K562 (cell line): ENCODE results near the gene FBXO48. TPM values are rescaled to one million over a fixed set of nuclear protein-coding genes. Genes with fewer than 3 reads are reported as not detected.

Experiments used
- GATA2 ChIP-seq: sonication (generic); formaldehyde crosslinking; IDR thresholded peaks from 2 replicates; pipeline ENCODE4 v1.4.0; 2020; ENCODE audit warnings: mild to moderate bottlenecking, missing genetic modification reagents
- SRF ChIP-seq, 2 experiments: fragments of 250-450, 450-650 bp in 1 of 2; sonication (Bioruptor Pico) in 1 of 2; sonication (generic) in 1 of 2; formaldehyde crosslinking; IDR thresholded peaks; 2 replicates each; pipeline versions ENCODE4 v1.5.0 to v1.5.1; 2020 to 2022; ENCODE audit warnings: mild to moderate bottlenecking in 1 of 2, missing genetic modification reagents in 1 of 2
- ZBTB1 ChIP-seq: sonication (generic); formaldehyde crosslinking; IDR thresholded peaks from 2 replicates; pipeline ENCODE4 v1.8.1; 2023; ENCODE audit warnings: missing genetic modification reagents, low read depth, mild to moderate bottlenecking, borderline replicate concordance
- polyA plus RNA-seq, 8 experiments: library from polyadenylated mRNA; depleted of rRNA in 4 of 8; stranded (reverse) in 5 of 8; unstranded in 3 of 8; fragments of >200 nt; fragmentation: Nextera tagmentation in 2 of 8; fragmentation: Illumina TruSeq in 1 of 8; extraction: Ambion mirVana in 2 of 8; extraction: Trizol in 1 of 8; gene quantifications; 2 replicates each; pipeline versions ENCODE4 v1.2.1 to v1.2.3, GENCODE V29; 2011 to 2014; ENCODE audit warnings: inconsistent platforms in 1 of 8, missing spikeins in 1 of 8
- total RNA-seq, 7 experiments: library from RNA; depleted of rRNA in 6 of 7; stranded (reverse); fragments of >200 nt in 6 of 7; fragmentation: Illumina TruSeq in 2 of 7; extraction: Trizol in 2 of 7; gene quantifications; 2 replicates each; pipeline versions ENCODE4 v1.2.1 to v1.2.3, GENCODE V29; 2011 to 2021; ENCODE audit warnings: low replicate concordance in 1 of 7
- TF ChIP-seq, protein P1 (sequence below): fragments of 450-650 bp; IDR thresholded peaks from 2 replicates; pipeline ENCODE4 v1.7.0; 2016; ENCODE audit warnings: borderline replicate concordance
- TF ChIP-seq, protein P2 (sequence below), 2 experiments: IDR thresholded peaks; 2 replicates each; pipeline ENCODE4 v1.6.1; 2012; ENCODE audit warnings: improper control_type of control experiment in 2 of 2, low read depth in 2 of 2, low read length in 2 of 2, borderline replicate concordance in 1 of 2
- TF ChIP-seq, protein P3 (sequence below): fragments of 450-650 bp; IDR thresholded peaks from 2 replicates; pipeline ENCODE4 v1.6.1; 2016; ENCODE audit warnings: mild to moderate bottlenecking, moderate library complexity

Gene FBXO48
- total and polyA plus RNA-seq, 9 of the 15 experiments (the other 6 are each of a cell fraction or from before 2014, with no cell fraction given) = 0.36 to 1.8 (median 0.73) TPM

DNA sequence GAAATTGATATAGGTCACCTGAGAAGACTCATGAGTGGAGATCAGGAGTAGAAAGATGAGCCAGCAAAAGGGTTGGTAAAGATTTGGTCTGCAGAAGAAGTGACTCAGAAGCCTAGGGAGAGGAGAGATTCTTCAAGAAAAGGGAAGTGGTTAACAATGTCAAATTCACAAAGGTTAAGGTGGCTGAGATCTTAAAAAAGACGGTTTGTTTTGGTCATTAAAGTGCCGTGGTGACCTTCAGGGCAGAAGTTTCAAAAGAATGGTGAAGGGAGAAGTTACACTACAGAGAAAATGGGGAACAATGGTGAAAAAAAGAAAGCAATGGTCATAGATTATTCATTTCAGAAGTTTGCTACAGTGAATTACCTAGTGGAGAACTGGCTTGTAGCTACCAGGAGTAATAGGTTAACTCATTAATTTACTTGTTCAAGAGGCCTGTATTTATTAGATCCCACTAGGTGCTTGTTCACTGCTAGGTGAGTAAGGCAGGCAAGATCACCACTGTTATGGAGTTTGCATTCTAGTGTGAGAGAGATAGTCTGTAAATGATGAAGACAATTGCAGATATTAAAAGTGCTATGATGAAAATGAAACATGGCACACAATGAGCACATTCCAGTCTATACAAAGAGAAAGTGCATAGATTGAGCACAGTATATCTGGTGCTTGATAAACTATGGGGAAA lies 43.0 kb downstream of the FBXO48 start (continued):
- TF ChIP-seq ZBTB1 (no peak), GATA2 (CRISPR knock-in tag) (no peak), SRF (CRISPR knock-in tag; IDR thresholded peaks at IDR 0.05) (no peak)
- TF ChIP-seq, protein P1, sequence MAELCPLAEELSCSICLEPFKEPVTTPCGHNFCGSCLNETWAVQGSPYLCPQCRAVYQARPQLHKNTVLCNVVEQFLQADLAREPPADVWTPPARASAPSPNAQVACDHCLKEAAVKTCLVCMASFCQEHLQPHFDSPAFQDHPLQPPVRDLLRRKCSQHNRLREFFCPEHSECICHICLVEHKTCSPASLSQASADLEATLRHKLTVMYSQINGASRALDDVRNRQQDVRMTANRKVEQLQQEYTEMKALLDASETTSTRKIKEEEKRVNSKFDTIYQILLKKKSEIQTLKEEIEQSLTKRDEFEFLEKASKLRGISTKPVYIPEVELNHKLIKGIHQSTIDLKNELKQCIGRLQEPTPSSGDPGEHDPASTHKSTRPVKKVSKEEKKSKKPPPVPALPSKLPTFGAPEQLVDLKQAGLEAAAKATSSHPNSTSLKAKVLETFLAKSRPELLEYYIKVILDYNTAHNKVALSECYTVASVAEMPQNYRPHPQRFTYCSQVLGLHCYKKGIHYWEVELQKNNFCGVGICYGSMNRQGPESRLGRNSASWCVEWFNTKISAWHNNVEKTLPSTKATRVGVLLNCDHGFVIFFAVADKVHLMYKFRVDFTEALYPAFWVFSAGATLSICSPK = no peak
- TF ChIP-seq, protein P2, sequence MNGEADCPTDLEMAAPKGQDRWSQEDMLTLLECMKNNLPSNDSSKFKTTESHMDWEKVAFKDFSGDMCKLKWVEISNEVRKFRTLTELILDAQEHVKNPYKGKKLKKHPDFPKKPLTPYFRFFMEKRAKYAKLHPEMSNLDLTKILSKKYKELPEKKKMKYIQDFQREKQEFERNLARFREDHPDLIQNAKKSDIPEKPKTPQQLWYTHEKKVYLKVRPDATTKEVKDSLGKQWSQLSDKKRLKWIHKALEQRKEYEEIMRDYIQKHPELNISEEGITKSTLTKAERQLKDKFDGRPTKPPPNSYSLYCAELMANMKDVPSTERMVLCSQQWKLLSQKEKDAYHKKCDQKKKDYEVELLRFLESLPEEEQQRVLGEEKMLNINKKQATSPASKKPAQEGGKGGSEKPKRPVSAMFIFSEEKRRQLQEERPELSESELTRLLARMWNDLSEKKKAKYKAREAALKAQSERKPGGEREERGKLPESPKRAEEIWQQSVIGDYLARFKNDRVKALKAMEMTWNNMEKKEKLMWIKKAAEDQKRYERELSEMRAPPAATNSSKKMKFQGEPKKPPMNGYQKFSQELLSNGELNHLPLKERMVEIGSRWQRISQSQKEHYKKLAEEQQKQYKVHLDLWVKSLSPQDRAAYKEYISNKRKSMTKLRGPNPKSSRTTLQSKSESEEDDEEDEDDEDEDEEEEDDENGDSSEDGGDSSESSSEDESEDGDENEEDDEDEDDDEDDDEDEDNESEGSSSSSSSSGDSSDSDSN (IDR thresholded peaks at IDR 0.05; ENCODE audit: borderline replicate concordance in 1 of 2, low read depth in 2 of 2, low read length in 2 of 2) = no peak
- TF ChIP-seq, protein P3, sequence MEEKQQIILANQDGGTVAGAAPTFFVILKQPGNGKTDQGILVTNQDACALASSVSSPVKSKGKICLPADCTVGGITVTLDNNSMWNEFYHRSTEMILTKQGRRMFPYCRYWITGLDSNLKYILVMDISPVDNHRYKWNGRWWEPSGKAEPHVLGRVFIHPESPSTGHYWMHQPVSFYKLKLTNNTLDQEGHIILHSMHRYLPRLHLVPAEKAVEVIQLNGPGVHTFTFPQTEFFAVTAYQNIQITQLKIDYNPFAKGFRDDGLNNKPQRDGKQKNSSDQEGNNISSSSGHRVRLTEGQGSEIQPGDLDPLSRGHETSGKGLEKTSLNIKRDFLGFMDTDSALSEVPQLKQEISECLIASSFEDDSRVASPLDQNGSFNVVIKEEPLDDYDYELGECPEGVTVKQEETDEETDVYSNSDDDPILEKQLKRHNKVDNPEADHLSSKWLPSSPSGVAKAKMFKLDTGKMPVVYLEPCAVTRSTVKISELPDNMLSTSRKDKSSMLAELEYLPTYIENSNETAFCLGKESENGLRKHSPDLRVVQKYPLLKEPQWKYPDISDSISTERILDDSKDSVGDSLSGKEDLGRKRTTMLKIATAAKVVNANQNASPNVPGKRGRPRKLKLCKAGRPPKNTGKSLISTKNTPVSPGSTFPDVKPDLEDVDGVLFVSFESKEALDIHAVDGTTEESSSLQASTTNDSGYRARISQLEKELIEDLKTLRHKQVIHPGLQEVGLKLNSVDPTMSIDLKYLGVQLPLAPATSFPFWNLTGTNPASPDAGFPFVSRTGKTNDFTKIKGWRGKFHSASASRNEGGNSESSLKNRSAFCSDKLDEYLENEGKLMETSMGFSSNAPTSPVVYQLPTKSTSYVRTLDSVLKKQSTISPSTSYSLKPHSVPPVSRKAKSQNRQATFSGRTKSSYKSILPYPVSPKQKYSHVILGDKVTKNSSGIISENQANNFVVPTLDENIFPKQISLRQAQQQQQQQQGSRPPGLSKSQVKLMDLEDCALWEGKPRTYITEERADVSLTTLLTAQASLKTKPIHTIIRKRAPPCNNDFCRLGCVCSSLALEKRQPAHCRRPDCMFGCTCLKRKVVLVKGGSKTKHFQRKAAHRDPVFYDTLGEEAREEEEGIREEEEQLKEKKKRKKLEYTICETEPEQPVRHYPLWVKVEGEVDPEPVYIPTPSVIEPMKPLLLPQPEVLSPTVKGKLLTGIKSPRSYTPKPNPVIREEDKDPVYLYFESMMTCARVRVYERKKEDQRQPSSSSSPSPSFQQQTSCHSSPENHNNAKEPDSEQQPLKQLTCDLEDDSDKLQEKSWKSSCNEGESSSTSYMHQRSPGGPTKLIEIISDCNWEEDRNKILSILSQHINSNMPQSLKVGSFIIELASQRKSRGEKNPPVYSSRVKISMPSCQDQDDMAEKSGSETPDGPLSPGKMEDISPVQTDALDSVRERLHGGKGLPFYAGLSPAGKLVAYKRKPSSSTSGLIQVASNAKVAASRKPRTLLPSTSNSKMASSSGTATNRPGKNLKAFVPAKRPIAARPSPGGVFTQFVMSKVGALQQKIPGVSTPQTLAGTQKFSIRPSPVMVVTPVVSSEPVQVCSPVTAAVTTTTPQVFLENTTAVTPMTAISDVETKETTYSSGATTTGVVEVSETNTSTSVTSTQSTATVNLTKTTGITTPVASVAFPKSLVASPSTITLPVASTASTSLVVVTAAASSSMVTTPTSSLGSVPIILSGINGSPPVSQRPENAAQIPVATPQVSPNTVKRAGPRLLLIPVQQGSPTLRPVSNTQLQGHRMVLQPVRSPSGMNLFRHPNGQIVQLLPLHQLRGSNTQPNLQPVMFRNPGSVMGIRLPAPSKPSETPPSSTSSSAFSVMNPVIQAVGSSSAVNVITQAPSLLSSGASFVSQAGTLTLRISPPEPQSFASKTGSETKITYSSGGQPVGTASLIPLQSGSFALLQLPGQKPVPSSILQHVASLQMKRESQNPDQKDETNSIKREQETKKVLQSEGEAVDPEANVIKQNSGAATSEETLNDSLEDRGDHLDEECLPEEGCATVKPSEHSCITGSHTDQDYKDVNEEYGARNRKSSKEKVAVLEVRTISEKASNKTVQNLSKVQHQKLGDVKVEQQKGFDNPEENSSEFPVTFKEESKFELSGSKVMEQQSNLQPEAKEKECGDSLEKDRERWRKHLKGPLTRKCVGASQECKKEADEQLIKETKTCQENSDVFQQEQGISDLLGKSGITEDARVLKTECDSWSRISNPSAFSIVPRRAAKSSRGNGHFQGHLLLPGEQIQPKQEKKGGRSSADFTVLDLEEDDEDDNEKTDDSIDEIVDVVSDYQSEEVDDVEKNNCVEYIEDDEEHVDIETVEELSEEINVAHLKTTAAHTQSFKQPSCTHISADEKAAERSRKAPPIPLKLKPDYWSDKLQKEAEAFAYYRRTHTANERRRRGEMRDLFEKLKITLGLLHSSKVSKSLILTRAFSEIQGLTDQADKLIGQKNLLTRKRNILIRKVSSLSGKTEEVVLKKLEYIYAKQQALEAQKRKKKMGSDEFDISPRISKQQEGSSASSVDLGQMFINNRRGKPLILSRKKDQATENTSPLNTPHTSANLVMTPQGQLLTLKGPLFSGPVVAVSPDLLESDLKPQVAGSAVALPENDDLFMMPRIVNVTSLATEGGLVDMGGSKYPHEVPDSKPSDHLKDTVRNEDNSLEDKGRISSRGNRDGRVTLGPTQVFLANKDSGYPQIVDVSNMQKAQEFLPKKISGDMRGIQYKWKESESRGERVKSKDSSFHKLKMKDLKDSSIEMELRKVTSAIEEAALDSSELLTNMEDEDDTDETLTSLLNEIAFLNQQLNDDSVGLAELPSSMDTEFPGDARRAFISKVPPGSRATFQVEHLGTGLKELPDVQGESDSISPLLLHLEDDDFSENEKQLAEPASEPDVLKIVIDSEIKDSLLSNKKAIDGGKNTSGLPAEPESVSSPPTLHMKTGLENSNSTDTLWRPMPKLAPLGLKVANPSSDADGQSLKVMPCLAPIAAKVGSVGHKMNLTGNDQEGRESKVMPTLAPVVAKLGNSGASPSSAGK = no peak
